HG02678 (cell line): ENCODE data around the gene DMPK.
A peak's percentile ranks its signal among the peaks of the same experiment; 100 is the strongest.

Experiments
- ATAC-seq: cut with Tn5 transposase; IDR thresholded peaks from one replicate; pipeline ENCODE4 v1.9.1; 2021; ENCODE audit warnings: mild to moderate bottlenecking, moderate library complexity; ENCODE audit not compliant: unreplicated experiment

Gene DMPK

DNA sequence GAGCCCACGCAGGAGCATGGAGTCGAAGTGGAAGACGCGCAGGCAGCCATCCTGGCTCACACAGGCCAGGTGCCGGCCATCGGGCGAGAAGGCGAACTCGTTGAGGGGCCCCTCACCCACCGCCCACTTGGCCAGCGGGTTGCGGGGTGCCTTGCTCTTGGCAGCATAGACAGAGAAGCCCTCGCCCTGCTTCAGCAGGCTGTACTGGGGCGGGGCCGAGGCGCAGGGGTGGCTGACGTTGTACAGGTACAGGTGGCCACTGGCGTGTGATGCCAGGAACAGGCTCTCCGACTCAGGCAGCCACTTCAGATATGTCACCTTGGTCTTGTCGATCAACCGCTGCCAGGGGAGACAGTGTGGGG, 4.2 kb upstream of the DMPK start:
- no peak for ATAC-seq

DNA sequence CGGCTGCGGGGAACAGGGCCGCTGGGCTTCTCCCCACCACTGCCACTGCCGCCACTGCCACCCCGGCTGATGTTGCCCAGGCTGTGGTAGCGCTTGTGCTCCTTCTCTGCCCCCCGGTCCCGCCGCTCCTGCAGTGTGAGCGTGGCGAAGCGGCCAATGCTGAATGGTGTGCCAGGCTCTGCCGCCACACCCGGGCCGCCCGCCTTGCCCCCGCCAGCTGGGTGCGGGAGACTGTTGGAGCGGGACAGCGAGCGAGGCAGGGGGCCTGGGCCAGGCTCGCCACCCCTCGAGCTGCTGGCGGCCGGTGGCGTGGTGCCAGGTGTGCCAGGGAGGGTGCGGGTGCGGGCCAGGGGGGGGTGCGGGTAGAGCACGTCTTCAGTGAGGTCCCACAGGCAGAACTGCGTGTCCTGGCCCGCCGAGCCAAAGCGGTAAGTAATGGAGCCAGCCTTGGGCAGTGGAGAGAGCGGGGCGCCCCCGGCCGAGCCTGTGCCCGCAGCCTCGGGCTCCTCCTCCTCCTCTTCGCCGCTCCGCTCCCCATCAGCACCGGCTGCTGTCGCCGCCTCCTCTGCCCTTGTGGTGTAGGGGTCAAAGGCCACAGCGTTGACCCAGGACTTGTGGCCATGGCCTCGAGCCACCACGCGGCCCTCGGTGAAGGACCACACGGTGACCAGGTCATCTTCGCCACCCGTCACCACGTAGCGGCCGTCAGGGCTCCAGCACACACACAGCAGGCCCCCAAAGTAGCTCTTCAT, 3.7 kb upstream of the DMPK start:
- ATAC-seq: no peak

DNA sequence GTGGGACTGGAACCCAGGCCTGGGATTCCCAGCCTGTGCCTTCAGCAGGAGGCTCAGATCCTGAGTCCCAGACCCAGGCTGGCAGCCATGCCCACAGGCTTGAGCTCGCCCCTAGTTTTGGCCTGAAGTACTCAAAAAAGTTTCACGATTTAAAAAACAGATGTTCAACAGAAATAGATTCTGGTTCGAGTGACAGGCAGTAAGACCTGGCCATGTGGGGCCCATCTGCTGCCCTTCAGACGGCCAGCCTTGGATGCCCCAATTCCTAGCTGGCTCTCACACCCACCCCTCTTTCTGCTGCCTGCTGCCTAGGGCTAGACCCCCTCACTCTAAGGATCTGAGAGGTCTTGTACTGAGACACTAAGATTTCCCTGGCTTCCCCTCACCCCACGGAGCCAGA, 2.8 kb upstream of the DMPK start:
- ATAC-seq: no peak

DNA sequence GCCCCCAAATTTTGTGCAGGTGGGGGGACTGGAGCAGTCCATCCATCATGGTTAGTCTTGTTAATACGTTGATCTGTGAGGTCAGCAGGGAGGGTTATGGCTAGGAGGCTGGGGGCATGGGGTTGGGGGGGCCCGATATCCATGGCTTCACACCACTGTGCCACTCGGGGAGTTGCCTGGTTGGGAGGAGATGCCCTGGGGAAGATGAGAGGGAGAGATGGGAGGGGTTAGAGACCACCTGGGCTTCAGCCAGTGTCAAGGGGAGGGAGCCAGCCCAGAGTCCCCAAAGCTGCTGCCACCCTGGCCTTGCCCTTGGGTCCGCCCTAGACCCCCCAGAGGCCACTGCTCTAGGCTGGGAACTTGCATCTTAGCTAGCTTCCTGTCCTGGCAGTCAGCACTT, 1.8 kb upstream of the DMPK start:
- ATAC-seq: no peak

DNA sequence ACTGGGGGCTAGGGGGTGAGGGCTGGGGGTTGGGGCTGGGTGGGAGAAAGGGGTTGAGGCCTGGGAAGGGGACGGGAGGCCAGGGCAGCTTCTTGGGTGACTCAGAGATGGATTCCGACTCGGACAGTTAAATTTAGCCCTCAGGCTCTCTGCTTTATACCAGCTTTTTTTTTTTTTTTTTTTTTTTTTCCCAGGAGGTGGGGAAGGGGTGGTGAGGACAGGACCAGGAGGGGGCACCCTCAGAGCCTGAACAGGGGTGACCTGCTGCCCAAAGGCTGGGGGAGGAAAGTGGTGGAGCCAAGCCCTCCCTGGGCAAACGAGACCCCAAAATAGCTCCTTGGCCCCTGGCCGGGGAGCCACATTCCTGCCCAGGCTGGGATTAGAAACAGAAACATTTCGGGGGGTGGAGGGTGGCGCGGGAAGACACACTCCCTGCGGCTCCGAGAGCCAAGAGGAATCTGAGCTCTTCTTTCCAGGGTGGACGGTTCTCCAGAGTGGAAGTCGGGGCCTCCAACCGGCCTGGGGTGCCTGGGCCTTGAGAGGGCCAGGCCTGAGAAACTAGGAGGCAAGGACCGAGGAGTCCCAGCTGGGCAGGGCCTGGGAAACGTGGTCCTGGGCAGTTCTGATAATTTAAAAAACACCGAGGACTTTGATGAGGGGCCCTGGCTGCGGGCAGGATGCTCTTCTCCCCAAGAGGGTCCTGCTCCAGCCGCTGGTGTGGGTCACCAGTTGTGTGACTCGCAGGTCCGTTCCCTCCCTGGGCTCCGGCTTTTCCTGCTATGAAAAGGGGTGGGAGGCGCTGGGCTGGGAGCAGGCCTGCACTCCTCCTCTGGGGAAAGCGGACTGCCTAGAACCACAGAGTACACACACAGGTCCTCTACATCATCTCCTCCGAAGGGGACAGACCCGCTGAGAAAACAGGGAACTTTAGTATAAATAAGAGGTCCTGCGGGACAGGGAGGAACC, 813 bp upstream of the DMPK start:
- ATAC-seq: no peak

DNA sequence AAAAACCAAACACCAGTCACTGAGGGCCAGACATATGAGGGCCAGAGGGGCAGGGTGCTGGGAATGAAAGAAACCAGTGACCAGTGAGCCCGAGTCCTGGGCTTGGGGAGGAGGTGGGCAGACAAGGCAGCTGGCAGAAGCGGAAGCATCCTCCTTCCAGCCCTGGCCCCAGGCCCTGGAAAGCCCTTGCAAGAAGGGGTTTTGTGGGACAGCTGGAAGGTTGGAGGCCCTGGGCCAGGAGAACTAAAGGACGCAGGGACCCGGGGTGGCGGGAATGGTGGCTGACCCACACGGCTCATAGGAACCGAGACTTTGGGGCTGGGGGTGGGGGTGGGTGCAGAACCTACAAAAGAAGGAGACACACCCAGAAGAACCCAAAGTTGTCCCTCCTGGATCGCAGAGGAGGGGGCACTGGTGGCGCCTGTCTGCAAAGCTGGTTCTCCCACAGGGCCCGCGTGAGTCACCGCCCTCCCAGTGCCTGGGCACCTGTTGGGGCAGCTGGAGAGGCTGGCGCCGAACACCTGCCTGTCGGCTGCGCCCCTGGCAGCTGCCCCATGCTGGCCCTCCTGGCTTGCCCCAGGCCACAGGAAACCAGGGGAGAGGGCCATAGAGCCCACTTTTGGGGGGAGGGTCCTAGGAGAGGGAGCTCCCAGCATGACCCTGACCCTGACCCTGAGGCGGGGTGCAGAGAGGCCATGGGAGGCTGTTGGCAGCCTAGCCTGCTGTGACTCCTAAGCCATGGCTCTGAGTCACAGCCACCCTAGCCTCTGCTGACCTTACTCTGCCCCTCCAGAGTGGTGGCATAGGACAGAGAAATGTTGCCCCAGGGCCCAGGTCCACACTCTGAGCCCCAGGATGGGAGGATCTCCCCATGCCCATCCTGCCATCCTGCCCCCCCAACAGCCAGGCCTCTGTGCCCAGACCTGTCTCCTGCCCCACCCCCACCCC, 802 bp downstream of the DMPK start:
- ATAC-seq: no peak

DNA sequence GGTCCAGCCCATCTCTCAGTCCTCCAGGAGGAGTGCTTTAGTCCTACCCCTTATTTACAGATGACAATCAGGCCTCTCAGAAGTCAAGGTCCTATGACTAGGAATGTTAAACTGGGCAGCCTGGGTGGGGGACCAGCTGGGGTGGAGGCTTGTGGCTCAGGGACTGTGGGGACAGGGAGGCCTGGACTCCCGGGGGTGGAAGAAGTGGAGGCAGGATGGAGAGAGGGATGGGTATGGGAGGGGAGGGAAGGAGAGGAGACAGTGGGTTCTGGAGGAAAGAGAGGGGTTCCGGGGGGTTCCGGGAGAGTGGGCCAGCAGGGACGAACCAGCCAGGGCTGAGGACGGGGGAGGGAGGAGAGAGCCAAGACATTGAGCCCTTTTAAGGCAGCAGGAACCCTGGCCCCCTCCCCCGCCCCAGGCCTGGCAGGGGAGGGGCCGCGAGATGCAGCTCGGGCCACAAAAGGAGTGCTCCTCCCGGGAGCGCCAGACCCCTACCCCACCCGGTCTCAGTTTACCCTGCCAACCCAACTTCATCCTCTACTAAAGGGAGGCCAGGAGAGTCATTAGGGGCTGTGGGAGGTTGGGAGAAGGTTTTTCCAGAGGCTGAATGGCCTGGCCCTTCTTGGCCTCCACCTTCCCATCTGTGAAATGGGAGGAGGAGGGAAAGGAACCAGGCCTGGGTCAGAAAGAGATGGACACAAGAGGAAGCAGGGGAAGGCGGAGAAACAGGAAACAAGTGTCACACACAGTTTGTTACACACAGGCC, 1.7 kb downstream of the DMPK start:
- ATAC-seq: no peak

DNA sequence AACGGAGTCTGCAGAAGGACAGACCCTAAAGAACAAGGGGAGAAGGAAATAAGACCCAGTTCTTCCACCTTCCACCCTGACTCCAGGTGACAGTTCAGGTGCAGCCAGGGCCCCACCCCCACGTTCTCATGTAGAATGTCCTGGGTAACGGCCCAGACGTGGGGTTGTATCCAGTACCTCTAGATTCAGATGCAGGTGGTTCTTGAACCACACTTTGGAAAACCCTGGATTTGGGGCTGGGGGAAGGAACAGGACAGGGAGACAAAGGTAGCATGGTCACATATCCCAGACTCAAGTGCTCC, 2.2 kb downstream of the DMPK start:
- ATAC-seq: no peak

DNA sequence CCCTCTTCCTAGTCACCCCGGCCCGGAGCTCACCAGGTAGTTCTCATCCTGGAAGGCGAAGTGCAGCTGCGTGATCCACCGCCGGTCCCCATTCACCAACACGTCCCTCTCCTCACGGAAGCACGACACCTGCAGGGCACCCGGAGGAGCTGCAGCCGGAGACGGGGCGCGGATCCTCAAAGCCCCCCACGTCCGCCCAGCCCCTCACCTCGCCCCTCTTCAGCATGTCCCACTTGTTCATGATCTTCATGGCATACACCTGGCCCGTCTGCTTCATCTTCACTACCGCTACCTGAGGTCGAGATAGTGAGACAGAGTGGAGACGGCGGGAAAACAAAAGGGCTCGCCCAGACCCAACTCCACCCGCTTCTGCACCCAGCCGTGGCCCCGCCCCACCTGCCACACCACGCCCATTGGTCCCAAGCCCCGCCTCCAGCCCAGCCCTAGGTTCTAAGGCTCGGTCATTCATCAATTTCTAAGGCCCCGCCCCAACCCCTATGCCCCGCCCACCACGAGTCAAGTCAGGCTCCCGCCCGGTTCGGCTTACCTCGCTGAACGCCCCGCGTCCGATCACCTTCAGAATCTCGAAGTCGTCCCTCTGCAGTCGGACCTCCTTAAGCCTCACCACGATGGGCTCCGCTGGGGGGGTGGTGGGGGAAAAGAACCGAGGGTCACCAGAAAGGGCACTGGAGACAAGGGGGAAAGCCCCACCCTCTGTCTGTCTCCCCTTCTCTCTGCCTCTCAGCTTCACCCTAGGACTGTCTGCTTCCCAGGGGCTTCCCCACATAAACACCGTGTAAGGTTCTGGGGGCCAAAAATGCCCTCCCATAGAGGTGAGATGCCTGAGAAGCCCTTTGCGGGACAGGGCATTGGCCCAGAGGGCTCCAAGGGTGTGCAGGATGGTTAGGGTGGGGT, 2.8 kb downstream of the DMPK start:
- peak; percentile 83 for ATAC-seq

DNA sequence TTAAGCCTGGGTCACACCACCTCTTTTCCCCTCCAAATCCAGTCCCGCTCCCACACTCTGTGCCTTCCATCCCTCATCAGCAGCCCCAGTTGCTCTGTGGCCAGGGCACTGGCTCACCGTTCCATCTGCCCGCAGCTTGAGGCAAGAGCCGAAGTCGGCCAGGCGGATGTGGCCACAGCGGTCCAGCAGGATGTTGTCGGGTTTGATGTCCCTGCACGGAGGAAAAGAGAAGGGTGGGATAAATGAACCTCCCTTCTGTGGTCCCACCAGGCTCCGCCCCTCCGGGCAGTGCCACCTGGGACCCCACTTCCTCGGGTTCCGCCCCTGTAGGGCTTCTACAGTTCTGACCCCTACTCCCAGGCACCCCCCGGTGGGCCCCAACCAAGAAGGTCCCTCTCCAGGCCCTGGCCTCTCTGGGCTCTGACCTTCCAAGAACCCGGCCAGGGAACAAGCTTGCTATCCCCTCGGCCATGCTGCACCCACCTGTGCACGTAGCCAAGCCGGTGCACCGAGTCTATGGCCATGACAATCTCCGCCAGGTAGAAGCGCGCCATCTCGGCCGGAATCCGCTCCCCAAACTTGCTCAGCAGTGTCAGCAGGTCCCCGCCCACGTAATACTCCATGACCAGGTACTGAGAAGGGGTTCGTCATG, 4.2 kb downstream of the DMPK start:
- no peak for ATAC-seq

DNA sequence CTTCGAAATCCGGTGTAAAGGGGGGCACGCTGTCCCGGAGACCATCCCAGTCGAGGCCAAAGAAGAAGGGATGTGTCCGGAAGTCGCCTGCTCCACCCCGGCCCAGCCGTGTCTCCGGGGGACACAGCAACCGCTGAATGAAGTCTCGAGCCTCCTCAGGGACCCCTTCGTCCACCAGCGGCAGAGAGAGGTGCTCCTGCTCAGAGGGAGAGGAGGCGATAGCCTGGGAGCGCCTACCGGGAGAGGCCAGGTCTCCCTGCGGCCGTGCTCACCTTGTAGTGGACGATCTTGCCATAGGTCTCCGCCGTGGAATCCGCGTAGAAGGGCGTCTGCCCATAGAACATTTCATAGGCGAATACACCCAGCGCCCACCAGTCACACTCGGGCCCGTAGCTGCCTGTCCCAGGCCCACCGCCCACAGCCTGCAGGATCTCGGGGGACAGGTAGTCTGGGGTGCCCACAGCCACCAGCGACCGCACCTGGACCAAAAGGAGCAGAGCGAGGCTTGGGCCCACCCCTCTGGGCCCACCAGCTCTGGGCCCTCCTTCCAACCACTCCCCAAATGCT, 4.8 kb downstream of the DMPK start:
- ATAC-seq: no peak

DNA sequence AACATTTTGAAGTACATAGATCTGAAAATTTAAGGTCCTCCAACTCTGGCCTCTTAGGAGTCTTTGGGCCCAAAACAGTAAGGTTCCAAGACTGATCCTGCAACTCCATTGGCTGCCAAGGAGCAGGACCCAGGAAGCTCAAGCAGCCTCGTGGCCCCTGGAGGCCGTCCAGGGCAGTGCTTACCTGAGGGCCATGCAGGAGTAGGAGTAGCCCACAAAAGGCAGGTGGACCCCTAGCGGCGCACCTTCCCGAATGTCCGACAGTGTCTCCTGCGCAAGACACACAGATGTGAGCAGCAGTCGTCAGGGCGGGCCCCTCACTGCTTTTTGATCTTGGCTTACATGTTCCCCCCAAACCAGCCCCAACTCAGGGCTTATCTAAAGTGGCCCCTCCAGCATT, 7.5 kb downstream of the DMPK start:
- no peak for ATAC-seq

DNA sequence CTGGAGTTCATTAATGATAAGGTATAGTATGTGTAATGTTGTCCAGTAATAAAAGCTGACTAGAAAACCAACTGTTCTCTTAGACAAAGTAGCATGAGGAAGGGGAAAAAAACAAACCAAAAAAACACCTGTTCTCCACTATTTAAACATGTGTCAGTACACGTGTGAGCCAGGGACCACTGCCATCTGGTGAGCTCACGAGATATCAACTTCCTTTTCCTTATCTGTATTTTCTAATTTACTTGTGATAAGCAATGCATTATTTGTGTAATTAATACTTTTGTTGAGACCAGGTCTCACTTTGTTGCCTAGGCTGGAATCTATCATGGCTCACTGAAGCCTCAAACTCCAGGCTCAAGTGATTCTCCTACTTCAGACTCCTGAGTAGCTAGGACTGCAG, 8.9 kb downstream of the DMPK start:
- ATAC-seq: no peak

DNA sequence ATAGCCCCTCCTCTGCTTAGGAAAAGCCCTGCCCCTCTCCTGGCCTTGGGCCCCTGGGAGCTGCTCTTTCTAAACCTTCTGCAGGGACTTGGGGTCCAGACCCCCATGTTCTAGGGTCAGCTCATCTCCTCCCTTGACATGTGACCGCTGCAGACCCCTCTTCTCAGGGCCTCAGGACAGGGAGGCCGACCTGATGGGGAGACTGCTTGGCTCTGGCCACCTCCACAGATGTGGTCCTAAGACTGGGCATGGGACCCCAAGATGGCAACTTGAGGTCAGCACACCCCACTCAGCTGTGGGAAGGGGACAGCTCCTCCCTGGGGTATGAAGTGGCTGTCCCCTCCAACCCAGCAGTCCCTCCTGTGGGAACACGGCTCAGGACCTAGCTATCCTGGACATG, 9.4 kb downstream of the DMPK start:
- ATAC-seq: no peak

DNA sequence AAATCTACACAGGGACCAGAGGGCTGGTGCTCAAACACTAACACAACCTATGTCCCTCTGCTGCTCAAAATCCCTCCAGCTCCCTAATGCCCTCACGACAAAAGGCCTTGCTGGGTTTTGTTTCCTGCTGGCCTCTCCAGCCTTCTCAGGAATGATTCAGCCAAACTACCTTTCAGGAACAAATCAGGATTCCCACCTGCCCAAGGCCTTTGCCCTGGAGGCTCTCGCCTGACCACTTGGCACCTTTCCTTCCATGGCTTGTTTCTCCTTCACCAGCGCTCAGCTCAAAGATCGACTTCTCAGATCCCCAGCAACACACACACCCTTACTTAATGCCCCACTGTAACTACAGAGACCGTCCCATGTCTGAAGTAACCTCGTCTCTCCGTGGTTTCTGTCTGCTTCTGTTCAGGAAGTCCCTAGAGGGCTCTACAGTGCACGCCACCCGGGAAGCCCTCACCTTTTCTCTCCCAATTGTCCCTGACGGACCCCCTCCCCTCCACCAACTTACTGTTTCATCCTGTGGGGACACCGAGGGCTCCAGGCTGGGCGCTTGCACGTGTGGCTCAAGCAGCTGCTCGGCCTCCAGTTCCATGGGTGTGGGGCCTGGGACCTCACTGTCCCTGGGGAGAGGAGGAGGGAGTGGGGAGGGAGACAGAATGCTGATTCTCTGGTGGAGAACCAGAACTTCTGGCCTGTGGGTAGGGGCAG, 10.0 kb downstream of the DMPK start:
- ATAC-seq: no peak

DNA sequence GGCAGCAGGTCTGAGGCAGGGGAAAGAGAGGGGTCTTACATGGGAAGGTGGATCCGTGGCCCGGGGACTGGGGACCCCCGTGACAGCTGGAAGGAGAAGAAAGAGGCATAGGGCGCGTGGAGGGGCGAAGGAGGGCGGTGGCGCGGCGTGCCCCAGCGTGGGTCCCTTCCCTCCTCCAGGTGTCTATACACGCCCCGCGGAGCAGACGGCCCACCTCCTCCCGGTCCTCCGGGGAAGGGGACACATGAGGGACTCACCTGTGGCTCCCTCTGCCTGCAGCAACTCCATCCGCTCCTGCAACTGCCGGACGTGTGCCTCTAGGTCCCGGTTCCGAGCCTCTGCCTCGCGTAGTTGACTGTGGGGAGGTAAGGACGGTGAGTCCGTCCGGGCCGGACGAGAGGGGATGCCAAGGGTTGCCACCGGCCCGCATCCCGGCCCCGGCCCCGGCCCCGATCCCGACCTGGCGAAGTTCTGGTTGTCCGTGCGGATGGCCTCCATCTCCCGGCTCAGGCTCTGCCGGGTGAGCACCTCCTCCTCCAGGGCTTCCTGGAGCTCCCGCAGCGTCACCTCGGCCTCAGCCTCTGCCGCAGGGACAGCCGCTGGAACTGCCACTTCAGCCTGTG, 10.9 kb downstream of the DMPK start:
- no peak for ATAC-seq

DNA sequence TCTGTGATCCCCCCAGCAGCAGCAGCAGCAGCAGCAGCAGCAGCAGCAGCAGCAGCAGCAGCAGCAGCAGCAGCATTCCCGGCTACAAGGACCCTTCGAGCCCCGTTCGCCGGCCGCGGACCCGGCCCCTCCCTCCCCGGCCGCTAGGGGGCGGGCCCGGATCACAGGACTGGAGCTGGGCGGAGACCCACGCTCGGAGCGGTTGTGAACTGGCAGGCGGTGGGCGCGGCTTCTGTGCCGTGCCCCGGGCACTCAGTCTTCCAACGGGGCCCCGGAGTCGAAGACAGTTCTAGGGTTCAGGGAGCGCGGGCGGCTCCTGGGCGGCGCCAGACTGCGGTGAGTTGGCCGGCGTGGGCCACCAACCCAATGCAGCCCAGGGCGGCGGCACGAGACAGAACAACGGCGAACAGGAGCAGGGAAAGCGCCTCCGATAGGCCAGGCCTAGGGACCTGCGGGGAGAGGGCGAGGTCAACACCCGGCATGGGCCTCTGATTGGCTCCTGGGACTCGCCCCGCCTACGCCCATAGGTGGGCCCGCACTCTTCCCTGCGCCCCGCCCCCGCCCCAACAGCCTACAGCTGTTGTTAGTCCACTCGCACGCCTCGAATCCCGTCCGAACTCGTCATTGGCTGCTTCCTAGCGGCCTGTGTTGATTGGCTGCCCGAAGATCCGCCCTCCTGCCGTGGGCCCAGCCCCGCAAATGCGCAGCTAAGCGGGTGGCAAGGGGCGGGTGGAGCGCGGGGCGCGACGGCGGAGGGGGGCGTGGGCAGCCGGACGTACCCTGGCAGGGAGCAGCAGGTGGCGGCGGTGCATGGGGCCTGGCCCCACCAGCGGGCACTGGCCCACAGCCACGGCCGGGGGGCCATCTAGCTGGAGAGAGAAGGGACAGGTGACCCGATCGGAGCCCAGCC, 11.8 kb downstream of the DMPK start:
- ATAC-seq: peak; percentile 44
